Gastroesophageal sphincter (tissue), 4 donors: ENCODE data around the gene AEBP1. TPM values are rescaled to one million over a fixed set of nuclear protein-coding genes. Genes with fewer than 3 reads are reported as not detected.

Experiments used
- ATAC-seq: fragments of 150-250 bp; one replicate; pipeline ENCODE4 v1.9.1; 2016; ENCODE audit warnings: mild to moderate bottlenecking, moderate library complexity
- H3K27ac ChIP-seq, 4 donors: fragments of 200-600 bp; sonication (generic) in 3 of 4; 1 replicate in 3 of 4; 2 replicates in 1 of 4; pipeline ENCODE4 v1.5.1; 2016 to 2019
- H3K27me3 ChIP-seq: fragments of 200-600 bp; sonication (generic); one replicate; pipeline ENCODE4 v1.5.1; 2019
- H3K36me3 ChIP-seq, 2 donors: fragments of 200-600 bp; sonication (generic); one replicate each; pipeline ENCODE4 v1.5.1; 2019; ENCODE audit warnings: control low read depth in 1 of 2
- H3K4me1 ChIP-seq, 3 donors: fragments of 200-600 bp; sonication (generic); 1 replicate in 2 of 3; 2 replicates in 1 of 3; pipeline ENCODE4 v1.5.1; 2016 to 2019; ENCODE audit warnings: control low read depth in 2 of 3
- H3K4me3 ChIP-seq, 2 donors: fragments of 200-600 bp; sonication (generic); one replicate each; pipeline ENCODE4 v1.5.1; 2019; ENCODE audit warnings: mild to moderate bottlenecking in 1 of 2, moderate library complexity in 1 of 2
- H3K9me3 ChIP-seq, 3 donors: fragments of 200-600 bp; sonication (generic); one replicate each; pipeline ENCODE4 v1.5.1; 2017 to 2019; ENCODE audit warnings: control low read depth in 2 of 3
- EP300 ChIP-seq: sonication (generic); formaldehyde crosslinking; IDR thresholded peaks from one replicate; pipeline ENCODE4 v1.6.1; 2017; ENCODE audit warnings: antibody characterized with exemption, mild to moderate bottlenecking
- POLR2A ChIP-seq, 2 donors: fragments of 450-650 bp; IDR thresholded peaks; one replicate each; pipeline ENCODE4 v1.6.1; 2017; ENCODE audit warnings: antibody characterized with exemption in 2 of 2, mild to moderate bottlenecking in 2 of 2, moderate library complexity in 1 of 2
- POLR2AphosphoS5 ChIP-seq: sonication (generic); formaldehyde crosslinking; IDR thresholded peaks from one replicate; pipeline ENCODE4 v1.6.1; 2017; ENCODE audit warnings: antibody characterized with exemption
- WGBS, 2 donors: methylation state at CpG; one replicate each; pipeline ENCODE4 v1.1.5; 2018; ENCODE audit warnings: low coverage in 1 of 2; 5-methylcytosine and 5-hydroxymethylcytosine counted together
- total RNA-seq, 4 donors: library from RNA; depleted of rRNA; stranded (reverse); fragments of >200 nt; gene quantifications; one replicate each; pipeline ENCODE4 v1.1.0, GENCODE V29; 2016
- TF ChIP-seq, protein P1 (sequence below), 4 experiments: fragments of 200-600 bp in 2 of 4; fragments of 450-650 bp in 2 of 4; sonication (generic) in 1 of 4; IDR thresholded peaks; one replicate each; pipeline ENCODE4 v1.5.1; 2017 to 2019; ENCODE audit warnings: antibody characterized with exemption in 4 of 4, mild to moderate bottlenecking in 2 of 4, moderate library complexity in 2 of 4

AEBP1 gene
- total RNA-seq, 4 donors from 2014 or later: 101 to 248 (median 171) TPM

DNA sequence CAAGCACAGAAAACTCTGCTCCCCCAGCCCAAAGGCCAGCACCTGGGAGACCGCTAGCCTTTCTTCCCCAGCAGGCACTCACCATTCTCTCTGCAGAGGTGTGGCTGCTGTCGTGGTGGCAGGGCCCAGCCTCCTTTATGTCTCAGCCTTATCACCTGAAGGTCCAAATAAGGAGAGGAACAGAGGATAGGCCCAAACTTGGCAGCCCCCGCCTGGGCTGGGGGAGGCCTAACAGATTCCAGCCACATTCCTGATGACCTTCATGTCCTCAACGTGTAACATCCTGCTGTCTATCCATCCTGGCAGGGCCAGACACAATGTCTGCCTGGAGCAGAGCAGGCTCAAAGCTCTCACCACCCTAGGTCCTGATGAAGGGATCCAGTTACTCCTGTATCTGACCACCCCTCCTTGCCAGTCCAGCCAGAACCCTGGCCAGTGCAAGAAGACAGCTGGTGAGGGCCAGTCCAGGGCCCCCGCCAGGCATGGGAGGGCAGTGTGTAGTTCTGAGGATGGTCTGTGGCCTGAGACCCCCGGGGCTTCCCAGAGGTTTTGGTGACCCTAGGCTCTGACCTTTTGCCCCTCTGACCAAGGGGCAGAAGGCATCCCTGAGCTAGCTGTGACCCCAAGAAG is 37.2 kb downstream of the AEBP1 start, which contains the start of gene MYL7:
Gene MYL7, minus strand, starts transcription at position 112 of the 630 bp plus-strand sequence. Its CDS starts 27 bp downstream, at position 85.
- 80 to 100% methylated on average over 1 of the region's 6 CpGs for WGBS, 2 donors
- no peak for ATAC-seq
- no peak for TF ChIP-seq POLR2A (IDR thresholded peaks at IDR 0.05)
- TF ChIP-seq, protein P1, sequence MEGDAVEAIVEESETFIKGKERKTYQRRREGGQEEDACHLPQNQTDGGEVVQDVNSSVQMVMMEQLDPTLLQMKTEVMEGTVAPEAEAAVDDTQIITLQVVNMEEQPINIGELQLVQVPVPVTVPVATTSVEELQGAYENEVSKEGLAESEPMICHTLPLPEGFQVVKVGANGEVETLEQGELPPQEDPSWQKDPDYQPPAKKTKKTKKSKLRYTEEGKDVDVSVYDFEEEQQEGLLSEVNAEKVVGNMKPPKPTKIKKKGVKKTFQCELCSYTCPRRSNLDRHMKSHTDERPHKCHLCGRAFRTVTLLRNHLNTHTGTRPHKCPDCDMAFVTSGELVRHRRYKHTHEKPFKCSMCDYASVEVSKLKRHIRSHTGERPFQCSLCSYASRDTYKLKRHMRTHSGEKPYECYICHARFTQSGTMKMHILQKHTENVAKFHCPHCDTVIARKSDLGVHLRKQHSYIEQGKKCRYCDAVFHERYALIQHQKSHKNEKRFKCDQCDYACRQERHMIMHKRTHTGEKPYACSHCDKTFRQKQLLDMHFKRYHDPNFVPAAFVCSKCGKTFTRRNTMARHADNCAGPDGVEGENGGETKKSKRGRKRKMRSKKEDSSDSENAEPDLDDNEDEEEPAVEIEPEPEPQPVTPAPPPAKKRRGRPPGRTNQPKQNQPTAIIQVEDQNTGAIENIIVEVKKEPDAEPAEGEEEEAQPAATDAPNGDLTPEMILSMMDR (IDR thresholded peaks at IDR 0.05): no peak
- no peak for TF ChIP-seq POLR2AphosphoS5
- no peak for TF ChIP-seq EP300

DNA sequence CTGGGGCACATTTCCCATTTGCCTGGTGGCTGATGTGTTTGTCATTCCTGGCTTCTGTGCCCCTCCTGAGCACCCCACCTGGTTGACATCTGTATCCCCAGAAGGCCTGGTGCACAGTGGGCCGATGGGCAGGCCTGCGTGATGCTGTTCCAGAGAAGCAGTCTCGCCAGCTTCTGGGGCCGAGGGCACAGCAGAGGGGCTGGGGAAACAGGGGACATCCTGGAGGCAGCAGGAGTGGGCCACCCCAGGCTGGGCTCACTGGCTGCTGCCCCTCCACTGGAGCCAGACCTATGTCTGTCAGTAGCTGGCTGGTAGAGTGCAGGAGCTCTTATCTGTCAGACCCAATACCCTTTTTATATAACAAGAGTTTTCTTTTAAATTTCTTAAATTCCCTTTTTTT is 37.9 kb downstream of the AEBP1 start:
- ATAC-seq: no peak
- WGBS, 2 donors: 87% methylated on average over 3 of the region's 4 CpGs; no CpG with 5 or more reads in 1 of the 2 donors

More for the DNA sequence above, 37.2 kb downstream of the AEBP1 start, which contains the start of gene MYL7:
- Histone ChIP-seq H3K4me1 (peaks cover 0 to 14% (median 10%) of the 10 kb centered on the region in 3 donors), H3K36me3 (no peaks in the 10 kb centered on the region), H3K9me3 (no peaks in the 10 kb centered on the region), H3K27me3 (peaks cover 19% of the 10 kb centered on the region), H3K4me3 (no peak within 1 kb of the TSS), H3K27ac (no peak within 1 kb of the TSS)

DNA sequence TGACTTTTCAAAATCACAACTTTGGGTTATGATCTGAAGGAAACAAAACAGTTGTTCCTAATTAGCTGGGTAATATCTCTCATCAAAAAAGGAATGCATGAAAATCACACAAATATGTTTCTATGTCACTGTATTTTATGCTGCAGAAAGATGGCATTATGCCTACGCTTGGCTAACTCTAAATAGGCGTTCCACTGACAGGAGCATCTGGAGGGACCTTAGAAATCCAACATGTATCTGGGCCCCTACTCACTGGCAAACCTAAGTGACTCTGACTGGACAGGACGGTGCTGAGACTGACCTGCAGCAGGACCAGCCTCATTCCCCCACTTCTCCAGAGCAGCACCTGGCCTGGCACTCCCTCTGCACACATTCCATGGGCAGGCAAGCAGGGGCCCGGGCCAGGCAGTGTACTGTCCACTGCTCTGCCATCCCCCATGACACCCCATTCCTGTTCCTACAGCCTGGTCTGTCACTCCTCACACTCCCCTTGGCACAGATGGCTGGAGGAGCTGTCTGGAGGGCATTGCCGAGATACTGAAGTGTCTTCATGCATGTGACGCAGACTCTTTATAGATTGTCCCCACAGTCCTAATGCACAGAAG is 39.6 kb downstream of the AEBP1 start:
- peaks cover 0 to 20% (median 14%) of the 10 kb centered on the region in 3 donors for H3K4me1 ChIP-seq
- peaks cover 20% of the 10 kb centered on the region for H3K27me3 ChIP-seq
- ATAC-seq: no peak
- no peaks in the 10 kb centered on the region for H3K9me3 ChIP-seq
- H3K4me3 ChIP-seq: no peak overlapping the region
- 66 to 70% methylated on average over 4 to 5 of the region's 6 CpGs for WGBS, 2 donors
- no peak for TF ChIP-seq POLR2A (IDR thresholded peaks at IDR 0.05)
- TF ChIP-seq, protein P1 (IDR thresholded peaks at IDR 0.05): no peak
- no peak for TF ChIP-seq POLR2AphosphoS5
- TF ChIP-seq EP300: no peak
- no peaks in the 10 kb centered on the region for H3K36me3 ChIP-seq
- no peak overlapping the region for H3K27ac ChIP-seq

More for the DNA sequence above, 37.9 kb downstream of the AEBP1 start:
- no peaks in the 10 kb centered on the region for H3K9me3 ChIP-seq
- H3K36me3 ChIP-seq: no peaks in the 10 kb centered on the region
- no peak overlapping the region for H3K27ac ChIP-seq
- H3K4me1 ChIP-seq: peaks cover 0 to 20% (median 14%) of the 10 kb centered on the region in 3 donors
- no peak for TF ChIP-seq POLR2AphosphoS5
- TF ChIP-seq POLR2A (IDR thresholded peaks at IDR 0.05): no peak
- TF ChIP-seq, protein P1 (IDR thresholded peaks at IDR 0.05): no peak
- no peak for TF ChIP-seq EP300
- H3K4me3 ChIP-seq: no peak overlapping the region
- peaks cover 20% of the 10 kb centered on the region for H3K27me3 ChIP-seq

DNA sequence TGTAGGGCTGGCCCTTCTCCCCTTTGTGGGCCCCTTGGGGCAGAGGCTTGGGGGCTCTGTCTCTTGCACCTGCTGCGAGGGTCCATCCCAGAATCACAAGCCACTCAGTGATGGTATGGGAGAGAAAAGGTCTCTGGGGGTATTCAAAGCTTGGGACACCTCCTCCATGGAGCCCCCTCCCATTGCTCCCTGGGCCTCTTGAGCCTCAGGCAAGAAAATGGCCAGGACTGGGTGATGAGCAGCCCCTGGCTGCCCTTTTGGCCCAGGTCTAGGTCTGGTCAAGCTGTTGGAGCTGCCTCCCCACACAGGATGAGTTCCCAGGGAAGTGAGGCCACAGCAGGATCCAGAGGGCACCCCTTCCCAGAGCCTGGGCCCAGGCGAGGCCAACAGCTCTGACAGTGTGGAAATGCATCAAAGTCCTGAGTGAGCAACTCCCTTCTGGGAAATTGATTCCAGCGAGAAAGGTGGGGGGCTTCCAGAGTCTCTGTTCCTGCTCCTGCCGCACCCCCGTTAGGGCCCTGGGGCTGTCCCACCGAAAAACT is 40.4 kb downstream of the AEBP1 start:
- no peak for ATAC-seq
- no CpG with 5 or more reads among the region's 6 CpGs for WGBS, 2 donors
- Histone ChIP-seq H3K36me3 (no peaks in the 10 kb centered on the region), H3K27ac (no peak overlapping the region), H3K9me3 (no peaks in the 10 kb centered on the region), H3K27me3 (peaks cover 20% of the 10 kb centered on the region), H3K4me3 (no peak overlapping the region), H3K4me1 (peaks cover 0 to 20% (median 14%) of the 10 kb centered on the region in 3 donors)
- TF ChIP-seq EP300 (no peak), POLR2AphosphoS5 (no peak), POLR2A (IDR thresholded peaks at IDR 0.05) (no peak)
- TF ChIP-seq, protein P1 (IDR thresholded peaks at IDR 0.05): no peak
